IMR-90 (cell line): ENCODE results near the gene CCDC60. TPM values are rescaled to one million over a fixed set of nuclear protein-coding genes. Genes with fewer than 3 reads are reported as not detected.

ENCODE experiments used
- ATAC-seq: fragments of 200-7000 bp; cut with Tn5 transposase; 2 replicates; pipeline ENCODE4 v1.9.1; 2020; ENCODE audit warnings: low read depth, mild to moderate bottlenecking, moderate library complexity
- BruUV-seq: library from RNA; stranded (reverse); fragments of 400-500 nt; replicated peaks from 2 replicates; lab custom pipeline; 2021; lab: Mats Ljungman, UMichigan
- CTCF ChIA-PET: fragments of 300-600 bp; formaldehyde crosslinking; extraction: SDS; loops from one replicate; lab custom pipeline; 2021; ENCODE audit warnings: antibody characterized with exemption; lab: Yijun Ruan, JAX
- POLR2A ChIA-PET: fragments of 300-600 bp; sonication (Branson Sonifier 250); formaldehyde crosslinking; loops from one replicate; lab custom pipeline; 2022; ENCODE audit warnings: antibody characterized with exemption; ENCODE audit not compliant: unreplicated experiment; lab: Charles Lee
- DNase-seq: peaks from one replicate; pipeline ENCODE4 v3.0.0; 2013
- H2AFZ ChIP-seq: replicated peaks from 2 replicates; pipeline ENCODE3; 2013; ENCODE audit warnings: low read length, mild to moderate bottlenecking; ENCODE audit not compliant: poor library complexity
- H2AK5ac ChIP-seq: 2 replicates; pipeline ENCODE4 v1.6.1; 2013; ENCODE audit warnings: low read depth, low read length, inconsistent platforms
- H2AK9ac ChIP-seq: replicated peaks from 2 replicates; pipeline ENCODE3; 2013; ENCODE audit warnings: mild to moderate bottlenecking, low read depth, low read length, moderate library complexity; ENCODE audit not compliant: poor library complexity
- H2BK120ac ChIP-seq: 2 replicates; pipeline ENCODE4 v1.6.1; 2013; ENCODE audit warnings: low read depth, low read length, inconsistent platforms
- H2BK15ac ChIP-seq: 3 replicates; pipeline ENCODE4 v1.6.1; 2013; ENCODE audit warnings: low read depth, low read length, inconsistent platforms
- H2BK20ac ChIP-seq: 2 replicates; pipeline ENCODE4 v1.6.1; 2013; ENCODE audit warnings: low read depth, mild to moderate bottlenecking, inconsistent platforms, low read length, moderate library complexity
- H2BK5ac ChIP-seq: 2 replicates; pipeline ENCODE4 v1.6.1; 2013; ENCODE audit warnings: mild to moderate bottlenecking, low read depth, low read length, inconsistent platforms; ENCODE audit not compliant: poor library complexity, severe bottlenecking
- H3K14ac ChIP-seq: replicated peaks from 2 replicates; pipeline ENCODE4 v1.6.1; 2013; ENCODE audit warnings: low read depth, low read length, inconsistent platforms
- H3K18ac ChIP-seq: 2 replicates; pipeline ENCODE4 v1.6.1; 2013; ENCODE audit warnings: low read depth, low read length, control low read depth
- H3K23ac ChIP-seq: 2 replicates; pipeline ENCODE4 v1.6.1; 2013; ENCODE audit warnings: low read depth, low read length, inconsistent platforms
- H3K27ac ChIP-seq: 2 replicates; pipeline ENCODE4 v1.5.1; 2013; ENCODE audit warnings: mild to moderate bottlenecking, control low read depth, low read length; ENCODE audit not compliant: insufficient read depth
- H3K27me3 ChIP-seq: 2 replicates; pipeline ENCODE4 v1.6.1; 2013; ENCODE audit warnings: low read length; ENCODE audit not compliant: control insufficient read depth, insufficient read depth
- H3K36me3 ChIP-seq: 2 replicates; pipeline ENCODE4 v1.6.1; 2013; ENCODE audit warnings: low read length, mixed read lengths; ENCODE audit not compliant: control insufficient read depth, insufficient read depth
- H3K4ac ChIP-seq: 2 replicates; pipeline ENCODE4 v1.6.1; 2013; ENCODE audit warnings: low read depth, low read length, inconsistent platforms
- H3K4me1 ChIP-seq: 2 replicates; pipeline ENCODE4 v1.6.1; 2013; ENCODE audit warnings: low read length, mixed read lengths; ENCODE audit not compliant: control insufficient read depth, insufficient read depth
- H3K4me2 ChIP-seq: 2 replicates; pipeline ENCODE4 v1.6.1; 2013; ENCODE audit warnings: low read depth, mild to moderate bottlenecking, control low read depth, low read length, moderate library complexity
- H3K4me3 ChIP-seq: 2 replicates; pipeline ENCODE4 v1.5.1; 2013; ENCODE audit warnings: low read depth, mild to moderate bottlenecking, control low read depth, low read length, moderate library complexity; ENCODE audit not compliant: insufficient read depth
- H3K56ac ChIP-seq: 2 replicates; pipeline ENCODE4 v1.6.1; 2013; ENCODE audit warnings: low read length, inconsistent platforms; ENCODE audit not compliant: insufficient read depth; ENCODE audit errors: extremely low read depth
- H3K79me1 ChIP-seq, 2 experiments: 2 replicates each; pipeline ENCODE4 v1.6.1; 2013; ENCODE audit warnings: low read length in 2 of 2, inconsistent platforms in 1 of 2, low read depth in 1 of 2
- H3K9ac ChIP-seq: 2 replicates; pipeline ENCODE4 v1.6.1; 2013; ENCODE audit warnings: low read depth, low read length, control low read depth
- H3K9me1 ChIP-seq: 2 replicates; pipeline ENCODE4 v1.6.1; 2013; ENCODE audit warnings: low read length, inconsistent platforms; ENCODE audit not compliant: insufficient read depth
- H3K9me3 ChIP-seq: 2 replicates; pipeline ENCODE4 v1.6.1; 2013; ENCODE audit warnings: low read length; ENCODE audit not compliant: control insufficient read depth, insufficient read depth
- H4K20me1 ChIP-seq: 2 replicates; pipeline ENCODE4 v1.6.1; 2013; ENCODE audit warnings: low read length, inconsistent platforms; ENCODE audit not compliant: insufficient read depth
- H4K5ac ChIP-seq: 2 replicates; pipeline ENCODE4 v1.6.1; 2013; ENCODE audit warnings: mild to moderate bottlenecking, low read depth, low read length, control low read depth
- H4K8ac ChIP-seq, 2 experiments: 2 replicates each; pipeline ENCODE4 v1.6.1; 2013; ENCODE audit warnings: low read depth in 2 of 2, low read length in 2 of 2, control low read depth in 1 of 2, inconsistent platforms in 1 of 2
- H4K91ac ChIP-seq: 2 replicates; pipeline ENCODE4 v1.6.1; 2013; ENCODE audit warnings: low read depth, low read length, inconsistent platforms; ENCODE audit not compliant: insufficient read depth
- BHLHE40 ChIP-seq: fragments of 150-350 bp; IDR thresholded peaks from 2 replicates; pipeline ENCODE4 v1.6.1; 2016; ENCODE audit warnings: mild to moderate bottlenecking, low read depth, low read length
- CEBPB ChIP-seq: IDR thresholded peaks from 2 replicates; pipeline ENCODE4 v1.6.1; 2012; ENCODE audit warnings: low read depth, low read length, improper control_type of control experiment
- CHD1 ChIP-seq: IDR thresholded peaks from 2 replicates; pipeline ENCODE4 v1.6.1; 2012; ENCODE audit warnings: low read depth, low read length, improper control_type of control experiment
- FOS ChIP-seq: fragments of 150-350 bp; IDR thresholded peaks from 2 replicates; pipeline ENCODE4 v1.6.1; 2016; ENCODE audit warnings: low read depth, low read length
- MAFK ChIP-seq: IDR thresholded peaks from 2 replicates; pipeline ENCODE4 v1.6.1; 2012; ENCODE audit warnings: low read depth, low read length, improper control_type of control experiment
- MAZ ChIP-seq: IDR thresholded peaks from 2 replicates; pipeline ENCODE4 v1.6.1; 2012; ENCODE audit warnings: low read depth, mild to moderate bottlenecking, low read length, improper control_type of control experiment, moderate library complexity, borderline replicate concordance
- MXI1 ChIP-seq: IDR thresholded peaks from 2 replicates; pipeline ENCODE4 v1.6.1; 2012; ENCODE audit warnings: low read depth, mild to moderate bottlenecking, low read length, moderate library complexity, borderline replicate concordance
- NFE2L2 ChIP-seq: fragments of 150-350 bp; IDR thresholded peaks from 2 replicates; pipeline ENCODE4 v1.6.1; 2016; ENCODE audit warnings: low read depth, mild to moderate bottlenecking, low read length
- POLR2A ChIP-seq: IDR thresholded peaks from 2 replicates; pipeline ENCODE4 v1.6.1; 2012; ENCODE audit warnings: mild to moderate bottlenecking, low read depth, low read length
- RAD21 ChIP-seq: IDR thresholded peaks from 2 replicates; pipeline ENCODE4 v1.6.1; 2012; ENCODE audit warnings: low read length, improper control_type of control experiment
- RCOR1 ChIP-seq: IDR thresholded peaks from 2 replicates; pipeline ENCODE4 v1.6.1; 2012; ENCODE audit warnings: mild to moderate bottlenecking, low read length, improper control_type of control experiment; ENCODE audit not compliant: insufficient replicate concordance
- RFX5 ChIP-seq: IDR thresholded peaks from 2 replicates; pipeline ENCODE4 v1.8.0; 2012; ENCODE audit warnings: low read depth, mild to moderate bottlenecking, low read length, moderate library complexity
- SMC3 ChIP-seq: fragments of 150-350 bp; IDR thresholded peaks from 2 replicates; pipeline ENCODE4 v1.6.1; 2016; ENCODE audit warnings: low read depth, mild to moderate bottlenecking, antibody characterized with exemption, low read length, moderate library complexity
- USF2 ChIP-seq: fragments of 150-350 bp; IDR thresholded peaks from 2 replicates; pipeline ENCODE4 v1.6.1; 2017; ENCODE audit warnings: mild to moderate bottlenecking, antibody characterized with exemption, low read length, low read depth
- WGBS, 2 experiments: methylation state at CpG; one replicate each; pipeline versions ENCODE4 v1.1.5 to v1.1.7; 2013; ENCODE audit warnings: missing lambda C conversion rate in 2 of 2; ENCODE audit not compliant: insufficient read length in 1 of 2; ENCODE audit errors: extremely low coverage in 2 of 2; 5-methylcytosine and 5-hydroxymethylcytosine counted together
- dilution Hi-C: fragments of 300-500 bp; cut with HindIII; formaldehyde crosslinking; loops from one replicate; pipeline ENCODE4 v1.14.3; 2018; ENCODE audit warnings: low sequenced_read_pairs; ENCODE audit not compliant: unreplicated experiment
- in situ Hi-C: fragments of 300-500 bp; cut with MboI; formaldehyde crosslinking; loops from 3 replicates; pipeline ENCODE4 v1.14.3; 2019; ENCODE audit warnings: low sequenced_read_pairs, inconsistent platforms, mixed read lengths
- intact Hi-C: fragments of 100-400 bp; cut with micrococcal nuclease; formaldehyde crosslinking; loops from 2 replicates; pipeline ENCODE4 v1.10.0; 2022
- polyA plus RNA-seq, 3 experiments: library from polyadenylated mRNA; depleted of rRNA; stranded (reverse); fragments of >200 nt; gene quantifications; 2 replicates each; pipeline ENCODE4 v1.2.3, GENCODE V29; 2012; ENCODE audit warnings: low replicate concordance in 1 of 3
- total RNA-seq: library from RNA; depleted of rRNA; stranded (reverse); fragments of >200 nt; gene quantifications from 2 replicates; pipeline ENCODE4 v1.2.3, GENCODE V29; 2012
- TF ChIP-seq, protein P1 (sequence below): fragments of 150-350 bp; IDR thresholded peaks from 2 replicates; pipeline ENCODE4 v1.6.1; 2016; ENCODE audit warnings: low read depth, mild to moderate bottlenecking, low read length, moderate library complexity, borderline replicate concordance
- TF ChIP-seq, protein P2 (sequence below): conservative IDR thresholded peaks from 2 replicates; pipeline ENCODE4 v1.5.1; 2012; ENCODE audit warnings: mild to moderate bottlenecking, low read depth, low read length, improper control_type of control experiment

CCDC60 gene
- total and polyA plus RNA-seq, 2 of the 4 experiments (the other 2 are of a cell fraction): not detected

DNA sequence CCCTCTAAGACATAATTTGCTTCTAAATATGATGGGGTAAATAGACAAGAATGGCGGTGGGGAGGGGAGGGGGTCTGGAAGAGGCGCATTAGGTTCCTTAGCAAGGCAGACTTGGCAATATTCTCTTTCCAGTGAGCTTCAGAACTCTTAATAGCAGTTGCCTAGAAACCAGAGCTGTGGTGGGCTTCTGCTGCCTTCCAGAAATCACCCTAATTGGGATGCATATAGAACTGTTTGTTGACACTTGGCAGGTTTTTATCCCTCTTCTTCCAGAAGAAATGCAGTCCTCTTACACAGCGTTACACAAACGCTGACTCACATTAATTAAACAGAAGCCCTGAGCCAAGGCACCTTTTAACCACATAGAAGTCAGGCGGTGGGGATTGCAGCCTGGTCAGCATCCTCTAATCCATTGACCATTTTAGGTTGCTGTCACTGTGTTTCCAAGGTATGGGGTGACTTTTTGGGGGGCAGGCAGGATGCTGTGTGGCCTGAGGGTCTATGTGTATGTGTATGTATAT lies 114.1 kb downstream of the CCDC60 start:
- no peak for ATAC-seq
- WGBS, 2 experiments: no CpG with 5 or more reads among the region's 5 CpGs

More for the DNA sequence above, 114.1 kb downstream of the CCDC60 start:
- CTCF ChIA-PET: no interaction called here
- Histone ChIP-seq H3K4me3 (no peak overlapping the region), H3K14ac (no peak overlapping the region), H3K9me1 (no peaks in the 10 kb centered on the region), H4K8ac (no peak overlapping the region), H2AFZ (no peak overlapping the region), H2BK5ac (no peak overlapping the region), H3K4me1 (no peaks in the 10 kb centered on the region), H3K9ac (no peak overlapping the region), H3K9me3 (peaks cover 6% of the 10 kb centered on the region), H3K4me2 (no peak overlapping the region), H3K27ac (no peak overlapping the region), H2AK5ac (no peak overlapping the region), H3K36me3 (no peaks in the 10 kb centered on the region), H2AK9ac (no peak overlapping the region), H4K20me1 (no peaks in the 10 kb centered on the region), H3K23ac (no peak overlapping the region), H3K18ac (no peak overlapping the region), H2BK120ac (no peak overlapping the region), H3K27me3 (no peaks in the 10 kb centered on the region), H3K4ac (no peak overlapping the region), H3K79me1 (no peaks in the 10 kb centered on the region), H4K91ac (no peak overlapping the region), H2BK15ac (no peak overlapping the region), H3K56ac (no peak overlapping the region), H2BK20ac (no peak overlapping the region), H4K5ac (no peak overlapping the region)
- dilution Hi-C loops: no loop called here
- TF ChIP-seq SMC3 (no peak), RAD21 (no peak), FOS (no peak), USF2 (no peak), BHLHE40 (no peak), MAZ (no peak), MAFK (no peak), POLR2A (no peak), RCOR1 (no peak), RFX5 (no peak), CHD1 (no peak), NFE2L2 (no peak), CEBPB (no peak), MXI1 (no peak)
- TF ChIP-seq, protein P1, sequence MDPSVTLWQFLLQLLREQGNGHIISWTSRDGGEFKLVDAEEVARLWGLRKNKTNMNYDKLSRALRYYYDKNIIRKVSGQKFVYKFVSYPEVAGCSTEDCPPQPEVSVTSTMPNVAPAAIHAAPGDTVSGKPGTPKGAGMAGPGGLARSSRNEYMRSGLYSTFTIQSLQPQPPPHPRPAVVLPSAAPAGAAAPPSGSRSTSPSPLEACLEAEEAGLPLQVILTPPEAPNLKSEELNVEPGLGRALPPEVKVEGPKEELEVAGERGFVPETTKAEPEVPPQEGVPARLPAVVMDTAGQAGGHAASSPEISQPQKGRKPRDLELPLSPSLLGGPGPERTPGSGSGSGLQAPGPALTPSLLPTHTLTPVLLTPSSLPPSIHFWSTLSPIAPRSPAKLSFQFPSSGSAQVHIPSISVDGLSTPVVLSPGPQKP: no peak
- TF ChIP-seq, protein P2, sequence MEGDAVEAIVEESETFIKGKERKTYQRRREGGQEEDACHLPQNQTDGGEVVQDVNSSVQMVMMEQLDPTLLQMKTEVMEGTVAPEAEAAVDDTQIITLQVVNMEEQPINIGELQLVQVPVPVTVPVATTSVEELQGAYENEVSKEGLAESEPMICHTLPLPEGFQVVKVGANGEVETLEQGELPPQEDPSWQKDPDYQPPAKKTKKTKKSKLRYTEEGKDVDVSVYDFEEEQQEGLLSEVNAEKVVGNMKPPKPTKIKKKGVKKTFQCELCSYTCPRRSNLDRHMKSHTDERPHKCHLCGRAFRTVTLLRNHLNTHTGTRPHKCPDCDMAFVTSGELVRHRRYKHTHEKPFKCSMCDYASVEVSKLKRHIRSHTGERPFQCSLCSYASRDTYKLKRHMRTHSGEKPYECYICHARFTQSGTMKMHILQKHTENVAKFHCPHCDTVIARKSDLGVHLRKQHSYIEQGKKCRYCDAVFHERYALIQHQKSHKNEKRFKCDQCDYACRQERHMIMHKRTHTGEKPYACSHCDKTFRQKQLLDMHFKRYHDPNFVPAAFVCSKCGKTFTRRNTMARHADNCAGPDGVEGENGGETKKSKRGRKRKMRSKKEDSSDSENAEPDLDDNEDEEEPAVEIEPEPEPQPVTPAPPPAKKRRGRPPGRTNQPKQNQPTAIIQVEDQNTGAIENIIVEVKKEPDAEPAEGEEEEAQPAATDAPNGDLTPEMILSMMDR: no peak
- in situ Hi-C loops: no loop called here
- no TSS peak for BruUV-seq
- no peak for DNase-seq
- POLR2A ChIA-PET: no interaction called here
- intact Hi-C loops: no loop called here
